Measurements from ENCODE around the gene MPRIP.

Gene MPRIP

GRCh38 chr17:17161759-17162158 lies 119.5 kb downstream of the MPRIP start:
- no peak for TF ChIP-seq CTCF (IDR thresholded peaks at IDR 0.05; ENCODE audit: insufficient read depth, low read length, missing control alignments)
- POLR2A ChIA-PET, result no interaction called here
- CTCF ChIA-PET, result interaction anchor here (1.4 kb wide), 1 partner anchor 20 kb away, joined by 5 read pairs; no protein-coding TSS in a partner anchor
- DNase-seq (ENCODE audit: low read depth, low spot score), result no peak
- H3K4me3 ChIP-seq (ENCODE audit: low read depth, low read length), result no peak overlapping the region

- POLR2A ChIA-PET, result interaction anchor here (0.6 to 0.7 kb wide), 2 partner anchors 20 to 32 kb away, joined by 3 read pairs; no protein-coding TSS in a partner anchor
- TF ChIP-seq CTCF (IDR thresholded peaks at IDR 0.05; ENCODE audit: insufficient read depth, low read length, missing control alignments), result no peak
- no peak overlapping the region for H3K4me3 ChIP-seq (ENCODE audit: low read depth, low read length)
- CTCF ChIA-PET, result interaction anchor here (0.8 to 1.5 kb wide), 3 partner anchors 10 to 17 kb away, joined by 3 to 4 read pairs (median 3); no protein-coding TSS in a partner anchor
- no peak for DNase-seq (ENCODE audit: low read depth, low spot score)
Observed at GRCh38 chr17:17164156-17164555, 121.9 kb downstream of the MPRIP start.

GRCh38 chr17:17164676-17165075 lies 122.4 kb downstream of the MPRIP start:
- POLR2A ChIA-PET, result interaction anchor here (0.6 kb wide), 1 partner anchor 32 kb away, joined by 3 read pairs; no protein-coding TSS in a partner anchor
- H3K4me3 ChIP-seq (ENCODE audit: low read depth, low read length), result no peak overlapping the region
- TF ChIP-seq CTCF (IDR thresholded peaks at IDR 0.05; ENCODE audit: insufficient read depth, low read length, missing control alignments), result no peak
- CTCF ChIA-PET, result interaction anchor here (1.4 to 1.5 kb wide), 2 partner anchors 13 to 16 kb away, joined by 3 to 4 read pairs; no protein-coding TSS in a partner anchor
- no peak for DNase-seq (ENCODE audit: low read depth, low spot score)

- DNase-seq (ENCODE audit: low read depth, low spot score), result no peak
- CTCF ChIA-PET, result interaction anchor here (1.0 to 1.5 kb wide), 2 partner anchors 9 to 12 kb away, joined by 3 to 4 read pairs; no protein-coding TSS in a partner anchor
- no peak for TF ChIP-seq CTCF (IDR thresholded peaks at IDR 0.05; ENCODE audit: insufficient read depth, low read length, missing control alignments)
- POLR2A ChIA-PET, result interaction anchor here (0.6 kb wide), 1 partner anchor 10 kb away, joined by 3 read pairs; no protein-coding TSS in a partner anchor
- no peak overlapping the region for H3K4me3 ChIP-seq (ENCODE audit: low read depth, low read length)
Observed at GRCh38 chr17:17165666-17166308, 123.5 kb downstream of the MPRIP start.

GRCh38 chr17:17166446-17166845 lies 124.2 kb downstream of the MPRIP start:
- ChIA-PET CTCF (interaction anchor here (1.5 to 1.6 kb wide), 2 partner anchors 10 to 14 kb away, joined by 3 to 5 read pairs; no protein-coding TSS in a partner anchor), POLR2A (no interaction called here)
- no peak for TF ChIP-seq CTCF (IDR thresholded peaks at IDR 0.05; ENCODE audit: insufficient read depth, low read length, missing control alignments)
- DNase-seq (ENCODE audit: low read depth, low spot score), result no peak
- no peak overlapping the region for H3K4me3 ChIP-seq (ENCODE audit: low read depth, low read length)

- DNase-seq (ENCODE audit: low read depth, low spot score), result no peak
- POLR2A ChIA-PET, result no interaction called here
Observed at GRCh38 chr17:17167356-17167755, 125.1 kb downstream of the MPRIP start.

More at GRCh38 chr17:17167356-17167755, 125.1 kb downstream of the MPRIP start:
- CTCF ChIA-PET, result interaction anchor here (0.6 to 1.6 kb wide), 4 partner anchors 11 to 168 kb away, joined by 3 to 5 read pairs (median 3); no protein-coding TSS in a partner anchor
- no peak overlapping the region for H3K4me3 ChIP-seq (ENCODE audit: low read depth, low read length)
- no peak for TF ChIP-seq CTCF (IDR thresholded peaks at IDR 0.05; ENCODE audit: insufficient read depth, low read length, missing control alignments)

All from AG04449 (cell line).